Right renal cortex interstitium (tissue), 3 donors: ENCODE data around the gene ISG20. TPM values are rescaled to one million over a fixed set of nuclear protein-coding genes. Genes with fewer than 3 reads are reported as not detected.
"Not testable (repeated sequence)": the region's sequence is repeated elsewhere in the genome, so short reads cannot be mapped to it uniquely, and the experiment has no call there.

Source experiments
- DNase-seq, 3 donors: peaks; one replicate each; pipeline ENCODE4 v3.0.0-alpha.2; 2013; ENCODE audit warnings: low read depth in 3 of 3, low spot score in 2 of 3
- polyA plus RNA-seq, 3 donors: library from polyadenylated mRNA; unstranded; fragments of 120-200 nt; gene quantifications; one replicate each; pipeline ENCODE4 v1.2.1, GENCODE V29; 2013; ENCODE audit not compliant: insufficient read length in 3 of 3

ISG20 gene
- polyA plus RNA-seq, 3 donors = 1.00 to 1.3 (median 1.2) TPM

GRCh38 chr15:88634449-88634848 lies 4.4 kb upstream of the ISG20 start:
- no peak for DNase-seq

GRCh38 chr15:88635318-88635717 lies 3.5 kb upstream of the ISG20 start:
- no peak for DNase-seq

- DNase-seq = no peak
These were observed 2.8 kb upstream of the ISG20 start for GRCh38 chr15:88636050-88636449.

GRCh38 chr15:88636654-88637053 lies 2.2 kb upstream of the ISG20 start:
- no peak for DNase-seq

GRCh38 chr15:88637436-88637835 lies 1.4 kb upstream of the ISG20 start:
- no peak for DNase-seq

GRCh38 chr15:88637841-88638625 lies 783 bp upstream of the ISG20 start:
- DNase-seq = no peak

- no peak for DNase-seq
These were observed 3.2 kb downstream of the ISG20 start for GRCh38 chr15:88641959-88642452.

GRCh38 chr15:88642514-88642913 lies 3.7 kb downstream of the ISG20 start:
- not testable (repeated sequence) for DNase-seq

GRCh38 chr15:88644741-88645140 lies 5.9 kb downstream of the ISG20 start:
- DNase-seq = no peak

- DNase-seq = no peak
These were observed 6.6 kb downstream of the ISG20 start for GRCh38 chr15:88645171-88646087.

GRCh38 chr15:88646088-88646405 lies 7.2 kb downstream of the ISG20 start:
- DNase-seq = no peak

GRCh38 chr15:88646951-88647350 lies 8.1 kb downstream of the ISG20 start:
- DNase-seq = no peak

- no peak for DNase-seq
These were observed 8.7 kb downstream of the ISG20 start for GRCh38 chr15:88647351-88648105.

- no peak for DNase-seq
These were observed 9.8 kb downstream of the ISG20 start for GRCh38 chr15:88648357-88649214.

- DNase-seq = no peak
These were observed 10.5 kb downstream of the ISG20 start for GRCh38 chr15:88649286-88649733.

- DNase-seq = no peak
These were observed 11.1 kb downstream of the ISG20 start for GRCh38 chr15:88649753-88650551.

GRCh38 chr15:88650556-88650955 lies 11.7 kb downstream of the ISG20 start:
- no peak for DNase-seq

GRCh38 chr15:88651136-88651732 lies 12.4 kb downstream of the ISG20 start:
- no peak for DNase-seq

- no peak for DNase-seq
These were observed 13.2 kb downstream of the ISG20 start for GRCh38 chr15:88651971-88652370.
